ENCODE data around the gene PJA2.

DNA sequence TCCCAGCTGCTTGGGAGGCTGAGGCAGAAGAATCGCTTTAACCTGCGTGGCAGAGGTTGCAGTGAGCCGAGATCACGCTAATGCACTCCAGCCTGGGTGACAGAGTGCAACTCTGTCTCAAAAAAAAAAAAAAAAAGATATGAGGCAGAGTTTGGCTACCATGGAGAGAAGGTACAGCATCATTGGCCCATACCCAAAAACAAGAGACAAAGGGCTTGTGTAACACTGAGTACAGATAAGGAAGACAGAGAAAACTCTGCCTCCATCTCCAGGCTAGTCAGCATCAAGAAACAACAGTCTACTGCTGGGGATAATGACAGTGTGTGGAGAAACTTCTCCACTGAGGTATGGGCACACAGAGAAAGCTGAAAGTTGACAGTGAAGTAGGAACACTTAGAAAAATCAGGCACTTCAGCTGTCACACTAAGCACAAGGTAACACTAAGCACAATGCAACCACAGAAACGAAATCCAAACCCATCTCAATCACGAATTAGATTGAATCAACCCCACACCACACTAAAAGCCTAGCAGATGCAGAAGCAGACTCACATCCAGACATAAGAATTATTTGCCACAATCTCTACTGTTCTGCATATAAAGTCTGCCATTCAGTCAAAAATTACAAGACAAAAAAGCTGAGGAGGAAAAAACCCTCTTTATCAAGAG lies 10.5 kb downstream of the PJA2 start:
- TF ChIP-seq CTCF (IDR thresholded peaks at IDR 0.05; ENCODE audit: low read length) (no peak), EZH2 (optimal IDR thresholded peaks at IDR 0.05; ENCODE audit: low read depth, low read length) (no peak)

Measured in MM.1S (cell line).